NCI-H2196 (cell line): ENCODE results near the gene RAET1E.
A peak's percentile ranks its signal among the peaks of the same experiment; 100 is the strongest.
"Not testable (repeated sequence)": the region's sequence is repeated elsewhere in the genome, so short reads cannot be mapped to it uniquely, and the experiment has no call there.

Experiments
- DNase-seq: peaks from one replicate; lab custom pipeline; 2025; ENCODE audit not compliant: unreplicated experiment; lab: John Stamatoyannopoulos, UW

The RAET1E gene

GRCh38 chr6:149910721-149911151, 12.8 kb upstream of the RAET1E start:
- DNase-seq, result no peak

DNA sequence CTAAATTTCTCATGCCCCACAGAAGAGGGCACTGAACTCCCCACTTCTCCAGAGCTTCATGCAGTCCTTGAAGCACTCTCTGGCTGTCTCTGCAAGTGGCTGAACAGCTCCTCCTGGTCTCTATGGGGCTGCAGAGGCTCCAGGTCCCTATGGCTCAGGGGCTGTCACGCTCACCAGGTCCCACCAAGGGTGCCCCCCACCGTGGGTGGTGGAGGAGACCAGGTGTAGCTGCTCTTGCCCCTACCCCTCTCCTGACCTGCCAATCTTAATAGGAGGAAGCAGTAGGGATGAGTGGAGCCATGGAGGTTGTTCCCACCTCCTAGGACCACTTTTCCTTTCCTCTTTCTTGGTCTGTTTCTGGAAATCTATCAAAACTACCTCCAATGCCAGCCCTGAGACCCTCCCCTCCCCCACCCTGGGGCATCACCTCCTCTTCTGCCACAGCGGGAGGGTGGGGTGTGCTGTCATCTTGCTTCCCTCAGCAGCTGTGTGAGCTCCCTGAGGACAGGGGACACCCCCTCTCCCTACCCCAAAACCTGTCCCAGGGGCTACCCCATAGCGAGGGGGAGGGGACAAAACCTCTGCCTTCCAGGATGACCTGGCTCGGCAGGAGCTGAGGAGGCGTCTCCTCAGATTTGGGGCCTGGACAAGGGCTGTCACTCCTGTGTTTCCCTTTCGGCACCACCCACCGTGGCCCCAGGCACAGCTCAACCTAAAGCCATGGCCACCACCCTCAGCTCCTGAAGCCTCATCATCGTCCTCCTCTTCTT, 12.0 kb upstream of the RAET1E start:
- DNase-seq, result no peak

- not testable (repeated sequence) for DNase-seq
Measured at GRCh38 chr6:149908480-149908879, 10.6 kb upstream of the RAET1E start.

DNA sequence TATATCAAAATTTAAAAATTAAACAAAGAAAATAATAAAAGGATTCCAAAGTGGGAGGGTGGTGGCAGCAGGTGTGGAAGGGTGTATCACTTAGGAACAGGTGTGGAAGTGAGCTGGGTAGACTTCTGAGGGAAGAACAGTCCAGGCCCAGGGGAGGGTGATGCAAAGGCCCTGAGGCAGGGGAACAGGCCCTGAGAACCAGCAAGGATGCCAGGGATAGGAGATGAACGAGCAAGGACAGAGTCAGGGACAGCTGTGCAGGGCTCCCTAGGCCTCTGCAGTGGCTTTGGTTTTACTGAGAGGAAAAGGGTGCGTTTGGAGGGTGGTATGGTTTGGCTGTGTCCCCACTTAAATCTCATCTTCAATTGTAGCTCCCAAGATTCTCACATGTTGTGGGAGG, 9.4 kb upstream of the RAET1E start:
- no peak for DNase-seq

DNA sequence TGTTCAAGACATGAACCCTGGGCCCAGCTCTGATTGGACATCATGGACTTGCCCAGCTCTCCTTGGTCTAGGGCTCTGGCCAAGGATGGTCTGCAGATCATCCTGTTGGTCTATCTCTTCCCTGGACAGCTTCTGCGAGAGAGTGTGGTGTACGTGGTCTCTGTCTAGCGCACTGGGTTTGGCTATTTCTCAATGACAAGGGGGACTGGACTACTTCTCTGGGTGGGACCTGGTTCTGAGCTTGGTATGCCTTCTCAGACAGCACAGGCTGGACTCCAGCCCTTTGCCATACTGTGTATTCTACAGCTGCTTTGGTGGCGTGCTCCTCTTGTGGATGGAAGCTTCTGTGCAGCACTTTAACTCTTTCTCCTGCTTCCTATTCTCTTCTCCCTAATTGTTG, 8.5 kb upstream of the RAET1E start:
- no peak for DNase-seq

DNA sequence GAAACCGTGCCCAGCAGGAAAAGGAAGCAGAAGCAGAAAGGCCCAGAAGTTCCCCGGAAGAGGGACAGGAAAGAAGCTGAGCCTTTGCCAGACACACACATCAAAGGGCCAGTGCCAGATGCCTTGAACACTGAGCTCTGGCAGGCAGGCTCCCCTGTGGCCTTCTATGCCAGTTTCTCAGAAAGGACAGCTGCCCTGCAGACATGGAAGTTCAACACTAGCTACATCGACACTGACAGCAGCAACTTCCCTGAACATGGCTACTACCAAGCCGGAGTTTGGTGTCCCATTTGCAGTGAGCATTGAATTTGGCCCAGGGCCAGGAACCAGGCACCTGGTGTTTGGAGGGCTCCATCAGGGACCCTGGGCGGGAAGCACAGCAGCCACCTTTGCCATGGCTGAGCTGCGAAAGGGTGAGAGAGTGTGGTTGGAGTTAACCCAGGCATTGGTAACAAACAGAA, 8.0 kb upstream of the RAET1E start:
- DNase-seq, result no peak

DNA sequence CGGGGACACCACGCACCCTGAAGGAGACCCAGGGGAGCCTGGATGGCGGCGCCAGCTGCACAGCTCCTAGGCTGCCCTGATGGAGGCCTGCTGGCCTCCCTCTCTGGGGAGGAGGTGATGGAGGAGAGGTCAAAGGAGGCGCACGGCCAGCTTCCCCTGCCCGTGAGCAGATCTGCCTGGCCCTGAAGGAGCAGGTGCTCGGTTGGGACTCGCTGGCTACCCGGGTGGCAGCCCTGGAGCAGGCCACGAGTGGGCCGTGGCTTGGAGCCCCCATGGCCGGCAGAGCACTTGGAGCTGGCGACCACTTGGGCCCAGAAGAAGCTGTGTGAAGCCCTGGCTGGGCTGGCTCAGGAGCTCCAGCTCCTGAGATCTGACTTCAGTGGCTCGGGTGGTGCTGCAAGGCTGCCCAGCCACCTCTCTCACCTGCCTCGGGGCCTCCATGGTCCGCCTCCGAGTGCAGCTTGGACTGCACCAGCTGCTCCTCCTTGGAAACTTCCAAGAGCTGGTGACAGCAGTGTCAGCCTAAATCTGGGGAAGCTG, 7.5 kb upstream of the RAET1E start:
- no peak for DNase-seq

GRCh38 chr6:149904661-149905370, 6.9 kb upstream of the RAET1E start:
- DNase-seq, result no peak

- DNase-seq, result peak; percentile 13
Measured at GRCh38 chr6:149903938-149904611, 6.2 kb upstream of the RAET1E start.

DNA sequence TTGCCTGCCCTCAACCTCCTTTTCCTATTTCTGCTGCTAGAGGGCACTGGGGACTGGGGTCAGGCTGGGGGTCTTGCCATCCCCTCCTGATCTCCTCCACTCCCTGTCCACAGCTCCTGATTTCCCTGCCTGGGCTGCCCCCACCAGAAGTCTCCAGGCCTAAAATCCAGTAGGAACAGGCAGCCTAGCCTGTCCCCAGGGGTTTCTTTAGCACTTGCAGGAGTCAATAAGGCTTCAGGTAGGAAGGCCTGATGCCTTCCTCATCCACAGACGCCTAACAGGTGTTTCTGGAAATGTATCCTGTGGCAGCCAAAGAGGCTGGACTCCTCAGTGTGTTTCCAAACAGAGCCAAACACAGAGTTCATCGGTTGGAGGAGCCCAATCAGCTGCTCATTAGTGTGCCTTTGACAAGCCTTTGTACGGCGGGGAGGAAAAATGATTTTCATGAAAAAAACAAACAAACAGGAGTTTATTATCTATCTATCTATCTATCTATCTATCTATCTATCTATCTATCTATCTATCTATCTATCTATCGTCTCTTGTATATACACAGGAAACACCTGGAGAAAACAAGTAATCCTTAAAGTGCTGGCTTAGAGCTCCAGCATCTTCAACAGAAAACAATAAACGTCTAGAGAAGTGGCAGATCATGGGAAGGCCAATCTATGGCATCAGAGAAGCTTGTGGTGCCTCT, 3.7 kb upstream of the RAET1E start:
- no peak for DNase-seq

- DNase-seq, result no peak
Measured at GRCh38 chr6:149900620-149901443, 2.9 kb upstream of the RAET1E start.

DNA sequence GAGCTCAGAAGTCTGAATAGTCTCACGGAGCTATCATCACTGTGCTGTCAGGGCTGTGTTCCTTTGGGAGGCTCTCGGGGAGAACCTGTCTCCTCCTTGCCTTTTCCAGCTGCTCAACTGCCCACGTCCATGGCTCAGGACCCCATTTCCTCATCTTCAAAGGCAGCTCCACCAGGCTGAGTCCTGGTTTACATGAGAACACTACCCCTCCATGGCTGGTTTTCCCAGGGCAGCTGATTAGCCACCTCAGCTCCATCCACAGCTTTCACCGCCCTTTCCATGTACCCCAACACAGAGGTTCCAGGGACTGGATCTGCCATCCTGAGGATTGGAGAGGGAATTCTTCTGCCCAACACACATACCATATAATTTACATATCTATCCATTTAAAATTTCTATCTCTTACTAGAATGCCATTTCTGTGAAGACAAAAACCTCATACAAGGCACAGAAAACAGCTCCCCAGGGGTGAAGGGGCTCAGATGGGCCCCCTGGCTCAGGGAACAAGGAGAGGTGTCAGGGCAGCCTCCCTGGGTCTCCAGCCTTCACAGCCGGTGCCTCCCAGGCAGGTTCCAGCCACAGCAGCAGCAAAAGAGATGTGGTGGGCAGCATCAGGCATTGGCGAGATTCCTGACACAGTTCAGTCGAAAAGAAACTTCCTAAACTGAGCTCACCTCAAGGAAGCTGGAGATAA, 2.2 kb upstream of the RAET1E start:
- DNase-seq, result no peak

- no peak for DNase-seq
Measured at GRCh38 chr6:149899486-149899885, 1.6 kb upstream of the RAET1E start.

GRCh38 chr6:149898966-149899365, 1.1 kb upstream of the RAET1E start:
- DNase-seq, result no peak

DNA sequence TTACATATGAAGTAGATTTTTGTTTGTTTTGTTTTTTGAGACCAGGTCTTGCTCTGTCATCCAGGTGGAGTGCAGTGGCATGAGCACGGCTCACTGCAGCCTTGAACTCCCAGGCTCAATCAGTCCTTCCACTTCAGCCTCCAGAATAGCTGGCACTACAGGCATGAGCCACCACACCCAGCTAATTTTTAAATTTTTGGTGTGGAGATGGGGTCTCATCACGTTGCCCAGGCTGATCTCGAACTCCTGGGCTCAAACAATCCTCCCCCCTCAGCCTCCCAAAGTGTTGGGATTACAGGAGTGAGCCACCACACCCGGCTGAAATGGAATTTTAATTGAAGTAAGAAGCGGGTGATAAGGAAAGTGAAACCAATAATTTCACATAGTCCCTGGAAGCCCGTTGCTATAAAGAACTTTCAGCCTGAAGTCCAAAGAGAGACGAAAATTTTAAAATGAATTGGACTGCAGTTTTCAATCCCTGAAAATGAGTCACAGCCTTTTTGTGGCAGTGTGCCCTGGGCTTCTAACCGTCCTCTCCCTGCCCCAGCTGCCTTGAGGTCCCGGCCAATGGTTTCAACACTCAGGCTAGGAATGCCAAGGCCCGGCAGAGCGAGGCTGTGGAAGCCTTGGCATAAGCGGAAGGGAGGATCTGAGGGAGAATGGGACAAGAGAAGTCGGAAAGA, 757 bp downstream of the RAET1E start:
- no peak for DNase-seq

DNA sequence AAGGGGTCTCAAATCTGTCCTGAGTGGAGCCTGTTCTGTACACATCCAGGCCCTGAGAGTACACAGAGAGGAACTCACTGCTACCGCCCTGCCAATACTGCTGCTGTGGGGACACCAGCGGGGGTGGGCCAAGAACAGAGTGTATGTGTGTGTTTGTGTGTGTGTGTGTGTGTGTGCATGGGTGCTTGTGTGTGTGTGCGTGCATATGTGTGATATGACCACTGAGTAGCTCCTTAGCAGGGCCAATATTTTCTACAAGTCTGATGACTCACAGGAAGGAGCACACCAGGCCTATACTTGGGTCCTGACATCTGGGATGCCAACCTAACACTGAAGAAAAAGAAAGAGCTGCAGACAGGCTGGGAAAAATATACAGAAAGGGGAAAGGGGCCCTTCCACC, 1.4 kb downstream of the RAET1E start:
- no peak for DNase-seq

DNA sequence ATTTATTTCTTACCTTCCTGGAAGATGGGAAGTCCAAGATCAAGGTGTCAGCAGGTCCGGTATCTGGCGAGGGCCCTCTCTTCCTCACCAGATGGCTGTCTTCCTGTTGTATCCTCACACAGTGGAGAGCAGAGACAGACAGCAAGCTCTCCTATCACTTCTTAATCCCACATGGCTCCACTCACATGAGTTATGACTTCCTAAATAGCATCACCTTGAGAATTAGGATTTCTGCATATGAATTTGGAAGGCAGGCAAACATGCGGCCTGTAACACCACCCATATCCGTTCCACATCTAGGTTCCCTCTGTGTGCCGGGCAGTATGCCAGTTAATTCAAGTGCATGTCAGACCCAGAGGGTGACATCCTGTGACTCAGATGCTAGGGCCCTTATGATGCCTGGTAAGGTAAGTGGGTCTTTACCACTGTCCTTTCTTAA, 2.1 kb downstream of the RAET1E start:
- DNase-seq, result peak; percentile 21

GRCh38 chr6:149895048-149895590, 2.8 kb downstream of the RAET1E start:
- peak; percentile 12 for DNase-seq

GRCh38 chr6:149891864-149892263, 6.0 kb downstream of the RAET1E start:
- DNase-seq, result not testable (repeated sequence)
